Liver (tissue), 9 donors: ENCODE results near the gene STK4. TPM values are rescaled to one million over a fixed set of nuclear protein-coding genes. Genes with fewer than 3 reads are reported as not detected.

Experiments used
- DNase-seq: peaks from one replicate; pipeline ENCODE4 v3.0.0-alpha.2; 2017; ENCODE audit warnings: low spot score
- H3K27ac ChIP-seq, 2 donors: one replicate each; pipeline ENCODE4 v1.7.0; 2013; ENCODE audit warnings: inconsistent platforms in 2 of 2, low read length in 2 of 2, control low read depth in 1 of 2, low read depth in 1 of 2, mild to moderate bottlenecking in 1 of 2
- H3K27me3 ChIP-seq, 4 donors: one replicate each; pipeline versions ENCODE4 v1.6.1 to v1.7.0; 2013; ENCODE audit warnings: low read length in 3 of 4, inconsistent platforms in 1 of 4, mild to moderate bottlenecking in 1 of 4, moderate library complexity in 1 of 4; ENCODE audit not compliant: control insufficient read depth in 4 of 4, insufficient read depth in 4 of 4
- H3K36me3 ChIP-seq, 4 donors: one replicate each; pipeline versions ENCODE4 v1.6.1 to v1.7.0; 2013; ENCODE audit warnings: low read length in 3 of 4, mild to moderate bottlenecking in 3 of 4, low read depth in 1 of 4, moderate library complexity in 1 of 4; ENCODE audit not compliant: control insufficient read depth in 4 of 4, insufficient read depth in 3 of 4
- H3K4me1 ChIP-seq, 4 donors: one replicate each; pipeline versions ENCODE4 v1.6.1 to v1.7.0; 2013; ENCODE audit warnings: low read length in 3 of 4, mild to moderate bottlenecking in 3 of 4, moderate library complexity in 1 of 4; ENCODE audit not compliant: control insufficient read depth in 4 of 4, insufficient read depth in 4 of 4
- H3K4me3 ChIP-seq, 3 donors: one replicate each; pipeline versions ENCODE4 v1.6.1 to v1.7.0; 2013; ENCODE audit warnings: low read length in 3 of 3, control low read depth in 1 of 3, low read depth in 1 of 3, mild to moderate bottlenecking in 1 of 3
- H3K9ac ChIP-seq, 2 donors: one replicate each; pipeline ENCODE4 v1.7.0; 2013; ENCODE audit warnings: low read length in 2 of 2, mild to moderate bottlenecking in 2 of 2, moderate library complexity in 2 of 2, control low read depth in 1 of 2, low read depth in 1 of 2
- H3K9me3 ChIP-seq, 4 donors: one replicate each; pipeline versions ENCODE4 v1.6.1 to v1.7.0; 2013; ENCODE audit warnings: low read length in 3 of 4; ENCODE audit not compliant: control insufficient read depth in 4 of 4
- EGR1 ChIP-seq, 2 donors: IDR thresholded peaks; 2 replicates each; pipeline ENCODE4 v1.6.1; 2016 to 2018; ENCODE audit warnings: antibody characterized with exemption in 2 of 2, low read depth in 2 of 2
- FOXA1 ChIP-seq: IDR thresholded peaks from 2 replicates; pipeline ENCODE4 v1.6.1; 2016; ENCODE audit warnings: antibody characterized with exemption
- FOXA2 ChIP-seq: IDR thresholded peaks from 2 replicates; pipeline ENCODE4 v1.6.1; 2016; ENCODE audit warnings: antibody characterized with exemption
- GABPA ChIP-seq, 2 donors: IDR thresholded peaks in 1 of 2; conservative IDR thresholded peaks in 1 of 2; 2 replicates each; pipeline ENCODE4 v1.6.1; 2016; ENCODE audit warnings: antibody characterized with exemption in 2 of 2, mild to moderate bottlenecking in 1 of 2, moderate library complexity in 1 of 2
- HNF4A ChIP-seq, 2 donors: conservative IDR thresholded peaks; 2 replicates each; pipeline ENCODE4 v1.6.1; 2016; ENCODE audit warnings: antibody characterized with exemption in 2 of 2, mild to moderate bottlenecking in 2 of 2
- HNF4G ChIP-seq: IDR thresholded peaks from 2 replicates; pipeline ENCODE4 v1.6.1; 2016; ENCODE audit warnings: antibody characterized with exemption
- JUND ChIP-seq, 2 donors: IDR thresholded peaks; 2 replicates each; pipeline ENCODE4 v1.6.1; 2016; ENCODE audit warnings: antibody characterized with exemption in 2 of 2
- NR2F2 ChIP-seq: IDR thresholded peaks from 2 replicates; pipeline ENCODE4 v1.6.1; 2016; ENCODE audit warnings: antibody characterized with exemption
- RAD21 ChIP-seq, 2 donors: IDR thresholded peaks; 2 replicates each; pipeline ENCODE4 v1.6.1; 2016; ENCODE audit warnings: antibody characterized with exemption in 2 of 2, mild to moderate bottlenecking in 2 of 2
- RXRA ChIP-seq, 2 donors: IDR thresholded peaks; 2 replicates each; pipeline ENCODE4 v1.6.1; 2017 to 2018; ENCODE audit warnings: antibody characterized with exemption in 2 of 2, mild to moderate bottlenecking in 1 of 2
- SP1 ChIP-seq: IDR thresholded peaks from 2 replicates; pipeline ENCODE4 v1.6.1; 2018; ENCODE audit warnings: antibody characterized with exemption, mild to moderate bottlenecking
- TAF1 ChIP-seq: conservative IDR thresholded peaks from 2 replicates; pipeline ENCODE4 v1.6.1; 2016; ENCODE audit warnings: antibody characterized with exemption, mild to moderate bottlenecking
- YY1 ChIP-seq: IDR thresholded peaks from 2 replicates; pipeline ENCODE4 v1.6.1; 2016; ENCODE audit warnings: antibody characterized with exemption, mild to moderate bottlenecking
- WGBS: extraction: QIAGEN DNeasy Blood & Tissue Kit; methylation state at CpG from one replicate; pipeline ENCODE4 v1.1.7; 2013; 5-methylcytosine and 5-hydroxymethylcytosine counted together
- polyA plus RNA-seq, 2 donors: library from polyadenylated mRNA; stranded (reverse) in 1 of 2; unstranded in 1 of 2; fragments of 200-250 nt in 1 of 2; fragments of >200 nt in 1 of 2; fragmentation: Nextera tagmentation in 1 of 2; extraction: Ambion mirVana in 1 of 2; gene quantifications; one replicate each; pipeline versions ENCODE4 v1.2.1 to v1.2.3, GENCODE V29; 2013 to 2015
- total RNA-seq, 2 donors: library from RNA; depleted of rRNA; stranded (reverse); fragments of >200 nt; gene quantifications; one replicate each; pipeline ENCODE4 v1.2.3, GENCODE V29; 2014
- TF ChIP-seq, protein P1 (sequence below): IDR thresholded peaks from 2 replicates; pipeline ENCODE4 v1.6.1; 2016; ENCODE audit warnings: antibody characterized with exemption, mild to moderate bottlenecking
- TF ChIP-seq, protein P2 (sequence below): IDR thresholded peaks from 2 replicates; pipeline ENCODE4 v1.6.1; 2016; ENCODE audit warnings: antibody characterized with exemption
- TF ChIP-seq, protein P3 (sequence below): IDR thresholded peaks from 2 replicates; pipeline ENCODE4 v1.6.1; 2016; ENCODE audit warnings: antibody characterized with exemption
- TF ChIP-seq, protein P4 (sequence below): IDR thresholded peaks from 2 replicates; pipeline ENCODE4 v1.6.1; 2016; ENCODE audit warnings: antibody characterized with exemption
- TF ChIP-seq, protein P5 (sequence below): fragments of 150-350 bp; IDR thresholded peaks from 2 replicates; pipeline ENCODE4 v1.5.1; 2017; ENCODE audit warnings: improper control_type of control experiment, low read depth, low read length; ENCODE audit not compliant: missing input control
- donor health status: healthy.
- donor health status: healthy.
- donor health status: healthy.
- donor health status: healthy.
- donor health status: healthy.

Gene STK4
- total and polyA plus RNA-seq, 4 donors: 3.7 to 20.8 (median 13.9) TPM

DNA sequence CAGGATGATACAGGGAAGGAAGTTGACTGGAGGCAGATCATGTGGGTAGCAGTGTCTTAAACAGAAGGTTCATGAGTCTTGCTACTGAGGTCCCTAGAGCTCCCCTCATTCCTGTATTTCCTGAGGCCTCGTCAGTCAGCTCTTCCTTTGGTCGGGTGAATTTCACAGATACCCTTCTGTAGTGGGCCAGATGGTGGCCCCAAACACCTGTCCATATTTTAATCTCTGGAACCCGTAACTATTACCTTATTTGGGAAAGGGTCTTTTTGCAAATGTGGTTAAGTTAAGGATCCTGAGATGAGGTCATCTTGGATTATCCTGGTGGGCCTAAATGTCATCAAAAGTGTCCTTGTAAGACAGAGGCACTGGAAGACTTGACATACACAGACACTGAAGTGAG is 125.1 kb downstream of the STK4 start:
- Histone ChIP-seq H3K4me1 (no peaks in the 10 kb centered on the region), H3K9me3 (no peaks in the 10 kb centered on the region), H3K27ac (no peak overlapping the region), H3K36me3 (no peaks in the 10 kb centered on the region), H3K27me3 (peaks cover 0 to 4% (median 1%) of the 10 kb centered on the region in 4 donors), H3K4me3 (no peak overlapping the region), H3K9ac (no peak overlapping the region)
- TF ChIP-seq HNF4A (conservative IDR thresholded peaks at IDR 0.05): no peak
- no peak for TF ChIP-seq FOXA1
- TF ChIP-seq, protein P1, sequence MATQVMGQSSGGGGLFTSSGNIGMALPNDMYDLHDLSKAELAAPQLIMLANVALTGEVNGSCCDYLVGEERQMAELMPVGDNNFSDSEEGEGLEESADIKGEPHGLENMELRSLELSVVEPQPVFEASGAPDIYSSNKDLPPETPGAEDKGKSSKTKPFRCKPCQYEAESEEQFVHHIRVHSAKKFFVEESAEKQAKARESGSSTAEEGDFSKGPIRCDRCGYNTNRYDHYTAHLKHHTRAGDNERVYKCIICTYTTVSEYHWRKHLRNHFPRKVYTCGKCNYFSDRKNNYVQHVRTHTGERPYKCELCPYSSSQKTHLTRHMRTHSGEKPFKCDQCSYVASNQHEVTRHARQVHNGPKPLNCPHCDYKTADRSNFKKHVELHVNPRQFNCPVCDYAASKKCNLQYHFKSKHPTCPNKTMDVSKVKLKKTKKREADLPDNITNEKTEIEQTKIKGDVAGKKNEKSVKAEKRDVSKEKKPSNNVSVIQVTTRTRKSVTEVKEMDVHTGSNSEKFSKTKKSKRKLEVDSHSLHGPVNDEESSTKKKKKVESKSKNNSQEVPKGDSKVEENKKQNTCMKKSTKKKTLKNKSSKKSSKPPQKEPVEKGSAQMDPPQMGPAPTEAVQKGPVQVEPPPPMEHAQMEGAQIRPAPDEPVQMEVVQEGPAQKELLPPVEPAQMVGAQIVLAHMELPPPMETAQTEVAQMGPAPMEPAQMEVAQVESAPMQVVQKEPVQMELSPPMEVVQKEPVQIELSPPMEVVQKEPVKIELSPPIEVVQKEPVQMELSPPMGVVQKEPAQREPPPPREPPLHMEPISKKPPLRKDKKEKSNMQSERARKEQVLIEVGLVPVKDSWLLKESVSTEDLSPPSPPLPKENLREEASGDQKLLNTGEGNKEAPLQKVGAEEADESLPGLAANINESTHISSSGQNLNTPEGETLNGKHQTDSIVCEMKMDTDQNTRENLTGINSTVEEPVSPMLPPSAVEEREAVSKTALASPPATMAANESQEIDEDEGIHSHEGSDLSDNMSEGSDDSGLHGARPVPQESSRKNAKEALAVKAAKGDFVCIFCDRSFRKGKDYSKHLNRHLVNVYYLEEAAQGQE: no peak
- TF ChIP-seq RXRA (IDR thresholded peaks at IDR 0.05): no peak
- TF ChIP-seq YY1: no peak
- no peak for TF ChIP-seq SP1
- TF ChIP-seq TAF1: no peak
- no peak for TF ChIP-seq EGR1 (IDR thresholded peaks at IDR 0.05; ENCODE audit: low read depth in 2 of 2)
- no peak for TF ChIP-seq FOXA2
- no peak for TF ChIP-seq JUND (IDR thresholded peaks at IDR 0.05)
- TF ChIP-seq, protein P2, sequence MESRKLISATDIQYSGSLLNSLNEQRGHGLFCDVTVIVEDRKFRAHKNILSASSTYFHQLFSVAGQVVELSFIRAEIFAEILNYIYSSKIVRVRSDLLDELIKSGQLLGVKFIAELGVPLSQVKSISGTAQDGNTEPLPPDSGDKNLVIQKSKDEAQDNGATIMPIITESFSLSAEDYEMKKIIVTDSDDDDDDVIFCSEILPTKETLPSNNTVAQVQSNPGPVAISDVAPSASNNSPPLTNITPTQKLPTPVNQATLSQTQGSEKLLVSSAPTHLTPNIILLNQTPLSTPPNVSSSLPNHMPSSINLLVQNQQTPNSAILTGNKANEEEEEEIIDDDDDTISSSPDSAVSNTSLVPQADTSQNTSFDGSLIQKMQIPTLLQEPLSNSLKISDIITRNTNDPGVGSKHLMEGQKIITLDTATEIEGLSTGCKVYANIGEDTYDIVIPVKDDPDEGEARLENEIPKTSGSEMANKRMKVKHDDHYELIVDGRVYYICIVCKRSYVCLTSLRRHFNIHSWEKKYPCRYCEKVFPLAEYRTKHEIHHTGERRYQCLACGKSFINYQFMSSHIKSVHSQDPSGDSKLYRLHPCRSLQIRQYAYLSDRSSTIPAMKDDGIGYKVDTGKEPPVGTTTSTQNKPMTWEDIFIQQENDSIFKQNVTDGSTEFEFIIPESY: no peak
- DNase-seq: no peak
- WGBS: 89% methylated on average over 3 of the region's 3 CpGs

DNA sequence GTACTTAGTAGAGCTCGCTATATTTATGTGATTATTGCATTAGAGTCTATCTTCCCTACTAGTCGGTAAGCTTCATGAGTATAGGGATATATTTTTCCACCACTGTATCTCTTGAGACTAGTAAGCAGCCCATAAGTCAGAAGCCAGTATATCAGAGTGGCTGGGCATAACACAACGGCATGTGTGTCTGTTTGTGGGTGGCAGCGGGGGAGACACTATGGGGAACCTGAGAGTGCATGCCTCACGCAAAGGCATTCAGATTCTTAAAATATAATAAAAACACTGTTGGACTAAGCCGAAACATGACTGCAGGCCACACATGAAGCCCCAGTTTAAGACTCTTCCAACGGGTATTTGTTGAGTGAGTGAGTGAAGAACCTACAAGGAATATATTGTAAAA is 126.6 kb downstream of the STK4 start:
- no peaks in the 10 kb centered on the region for H3K9me3 ChIP-seq
- TF ChIP-seq EGR1 (IDR thresholded peaks at IDR 0.05; ENCODE audit: low read depth in 2 of 2): no peak
- no peak for TF ChIP-seq FOXA2
- TF ChIP-seq, protein P3, sequence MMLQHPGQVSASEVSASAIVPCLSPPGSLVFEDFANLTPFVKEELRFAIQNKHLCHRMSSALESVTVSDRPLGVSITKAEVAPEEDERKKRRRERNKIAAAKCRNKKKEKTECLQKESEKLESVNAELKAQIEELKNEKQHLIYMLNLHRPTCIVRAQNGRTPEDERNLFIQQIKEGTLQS: no peak
- TF ChIP-seq FOXA1: no peak
- TF ChIP-seq, protein P1: no peak
- no peak for TF ChIP-seq GABPA (IDR thresholded peaks at IDR 0.05 in 1 of 2, conservative IDR thresholded peaks at IDR 0.05 in 1 of 2)
- no peak for TF ChIP-seq RAD21 (IDR thresholded peaks at IDR 0.05)
- no peak for TF ChIP-seq YY1
- no peak for TF ChIP-seq JUND (IDR thresholded peaks at IDR 0.05)
- TF ChIP-seq RXRA (IDR thresholded peaks at IDR 0.05): no peak
- TF ChIP-seq HNF4A (conservative IDR thresholded peaks at IDR 0.05): no peak
- no peak for TF ChIP-seq HNF4G
- TF ChIP-seq, protein P4, sequence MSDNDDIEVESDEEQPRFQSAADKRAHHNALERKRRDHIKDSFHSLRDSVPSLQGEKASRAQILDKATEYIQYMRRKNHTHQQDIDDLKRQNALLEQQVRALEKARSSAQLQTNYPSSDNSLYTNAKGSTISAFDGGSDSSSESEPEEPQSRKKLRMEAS: no peak
- TF ChIP-seq TAF1: no peak
- TF ChIP-seq, protein P2: no peak
- TF ChIP-seq SP1: no peak
- TF ChIP-seq NR2F2: no peak
- TF ChIP-seq, protein P5, sequence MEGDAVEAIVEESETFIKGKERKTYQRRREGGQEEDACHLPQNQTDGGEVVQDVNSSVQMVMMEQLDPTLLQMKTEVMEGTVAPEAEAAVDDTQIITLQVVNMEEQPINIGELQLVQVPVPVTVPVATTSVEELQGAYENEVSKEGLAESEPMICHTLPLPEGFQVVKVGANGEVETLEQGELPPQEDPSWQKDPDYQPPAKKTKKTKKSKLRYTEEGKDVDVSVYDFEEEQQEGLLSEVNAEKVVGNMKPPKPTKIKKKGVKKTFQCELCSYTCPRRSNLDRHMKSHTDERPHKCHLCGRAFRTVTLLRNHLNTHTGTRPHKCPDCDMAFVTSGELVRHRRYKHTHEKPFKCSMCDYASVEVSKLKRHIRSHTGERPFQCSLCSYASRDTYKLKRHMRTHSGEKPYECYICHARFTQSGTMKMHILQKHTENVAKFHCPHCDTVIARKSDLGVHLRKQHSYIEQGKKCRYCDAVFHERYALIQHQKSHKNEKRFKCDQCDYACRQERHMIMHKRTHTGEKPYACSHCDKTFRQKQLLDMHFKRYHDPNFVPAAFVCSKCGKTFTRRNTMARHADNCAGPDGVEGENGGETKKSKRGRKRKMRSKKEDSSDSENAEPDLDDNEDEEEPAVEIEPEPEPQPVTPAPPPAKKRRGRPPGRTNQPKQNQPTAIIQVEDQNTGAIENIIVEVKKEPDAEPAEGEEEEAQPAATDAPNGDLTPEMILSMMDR: no peak
- H3K4me1 ChIP-seq: peaks cover under 1 to 4% (median 3%) of the 10 kb centered on the region in 4 donors
- 94% methylated on average over 7 of the region's 7 CpGs for WGBS
- DNase-seq: no peak
- H3K27me3 ChIP-seq: peaks cover 4 to 13% (median 6%) of the 10 kb centered on the region in 4 donors
- H3K9ac ChIP-seq: no peak overlapping the region
- H3K36me3 ChIP-seq: no peaks in the 10 kb centered on the region
- H3K4me3 ChIP-seq: no peak overlapping the region
- H3K27ac ChIP-seq: no peak overlapping the region
